Sigmoid colon (tissue), 7 donors: ENCODE measurements around the gene MYO1G. TPM values are rescaled to one million over a fixed set of nuclear protein-coding genes. Genes with fewer than 3 reads are reported as not detected.

Source experiments
- DNase-seq: peaks from one replicate; pipeline ENCODE4 v3.0.0-alpha.2; 2019
- H3K27ac ChIP-seq, 4 donors: fragments of 200-600 bp; sonication (generic); one replicate each; pipeline ENCODE4 v1.5.1; 2016 to 2019; ENCODE audit warnings: mild to moderate bottlenecking in 1 of 4
- H3K27me3 ChIP-seq, 3 donors: fragments of 200-600 bp; sonication (generic); one replicate each; pipeline ENCODE4 v1.5.1; 2019; ENCODE audit warnings: mild to moderate bottlenecking in 1 of 3
- H3K36me3 ChIP-seq, 4 donors: fragments of 200-600 bp; sonication (generic); one replicate each; pipeline ENCODE4 v1.5.1; 2016 to 2019
- H3K4me1 ChIP-seq, 4 donors: fragments of 200-600 bp; sonication (generic); one replicate each; pipeline ENCODE4 v1.5.1; 2017 to 2019
- H3K4me3 ChIP-seq, 4 donors: fragments of 200-600 bp; sonication (generic); one replicate each; pipeline ENCODE4 v1.5.1; 2017 to 2019; ENCODE audit warnings: mild to moderate bottlenecking in 2 of 4, moderate library complexity in 1 of 4
- H3K9me3 ChIP-seq, 4 donors: fragments of 200-600 bp in 3 of 4; sonication (generic) in 3 of 4; one replicate each; pipeline versions ENCODE4 v1.5.1 to v1.6.1; 2013 to 2019
- EP300 ChIP-seq, 4 donors: sonication (generic); formaldehyde crosslinking; IDR thresholded peaks; one replicate each; pipeline ENCODE4 v1.6.1; 2017; ENCODE audit warnings: antibody characterized with exemption in 4 of 4
- POLR2A ChIP-seq, 2 donors: fragments of 450-650 bp; IDR thresholded peaks; one replicate each; pipeline ENCODE4 v1.6.1; 2016; ENCODE audit warnings: antibody characterized with exemption in 2 of 2, mild to moderate bottlenecking in 2 of 2, moderate library complexity in 2 of 2
- POLR2AphosphoS5 ChIP-seq, 4 donors: sonication (generic); formaldehyde crosslinking; IDR thresholded peaks; one replicate each; pipeline ENCODE4 v1.6.1; 2017; ENCODE audit warnings: antibody characterized with exemption in 4 of 4
- WGBS, 2 donors: extraction: QIAGEN DNeasy Blood & Tissue Kit; methylation state at CpG; one replicate each; pipeline ENCODE4 v1.1.7; 2013; 5-methylcytosine and 5-hydroxymethylcytosine counted together
- intact Hi-C: fragments of 100-400 bp; cut with DNase I; formaldehyde crosslinking; loops from one replicate; pipeline ENCODE4 v1.15.1; 2023
- polyA plus RNA-seq, 3 donors: library from polyadenylated mRNA; stranded (reverse); fragments of 200-250 nt; gene quantifications; one replicate each; pipeline ENCODE4 v1.2.3, GENCODE V29; 2013
- total RNA-seq, 4 donors: library from RNA; depleted of rRNA; stranded (reverse); fragments of >200 nt; gene quantifications; one replicate each; pipeline ENCODE4 v1.1.0, GENCODE V29; 2016
- TF ChIP-seq, protein P1 (sequence below), 4 experiments: fragments of 450-650 bp in 3 of 4; fragments of 200-600 bp in 1 of 4; IDR thresholded peaks; one replicate each; pipeline ENCODE4 v1.5.1; 2016 to 2019; ENCODE audit warnings: antibody characterized with exemption in 4 of 4, mild to moderate bottlenecking in 3 of 4, moderate library complexity in 2 of 4
- donor health status: healthy with polysubstance abuse.
- donor health status: Bipolar disorder and iron deficiency.
- donor health status: healthy.

The MYO1G gene
- total and polyA plus RNA-seq, 7 donors = 1.1 to 19.5 (median 2.4) TPM

DNA sequence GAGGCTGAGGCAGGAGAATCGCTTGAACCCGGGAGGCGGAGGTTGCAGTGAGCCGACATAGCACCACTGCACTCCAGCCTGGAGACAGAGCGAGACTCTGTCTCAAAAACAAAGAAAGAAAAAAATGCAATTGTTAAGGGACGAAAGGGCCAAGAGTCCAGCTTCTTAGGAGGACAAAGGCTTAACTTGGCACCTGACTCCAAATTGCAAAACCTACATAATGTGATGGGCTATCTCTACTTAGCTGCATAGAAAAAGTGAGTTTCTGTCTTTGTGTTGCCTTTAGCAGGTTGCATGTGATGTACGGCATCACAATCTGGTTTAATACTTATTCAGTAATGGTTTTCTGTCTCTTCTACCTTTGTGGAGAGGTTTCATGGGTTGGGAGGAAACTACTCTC, 8.6 kb upstream of the MYO1G start:
- DNase-seq = no peak
- no peaks in the 10 kb centered on the region for H3K9me3 ChIP-seq
- 95 to 96% methylated on average over 7 of the region's 7 CpGs for WGBS, 2 donors
- H3K4me1 ChIP-seq = peaks cover 0 to 25% (median 16%) of the 10 kb centered on the region in 4 donors
- no peaks in the 10 kb centered on the region for H3K27me3 ChIP-seq
- peaks cover 0 to 31% (median 22%) of the 10 kb centered on the region in 4 donors for H3K36me3 ChIP-seq
- H3K4me3 ChIP-seq = peak overlapping the region in 1 of 4 donors; percentile 57
- peak overlapping the region in 3 of 4 donors; percentile 88 to 94 (median 93) for H3K27ac ChIP-seq
- intact Hi-C loops = loop anchor here (5.0 to 10.0 kb wide), 2 partner anchors 403 to 1405 kb away; partner anchors contain the start of genes STK17A and TMED4
- no peak for TF ChIP-seq POLR2A (IDR thresholded peaks at IDR 0.05)
- TF ChIP-seq, protein P1, sequence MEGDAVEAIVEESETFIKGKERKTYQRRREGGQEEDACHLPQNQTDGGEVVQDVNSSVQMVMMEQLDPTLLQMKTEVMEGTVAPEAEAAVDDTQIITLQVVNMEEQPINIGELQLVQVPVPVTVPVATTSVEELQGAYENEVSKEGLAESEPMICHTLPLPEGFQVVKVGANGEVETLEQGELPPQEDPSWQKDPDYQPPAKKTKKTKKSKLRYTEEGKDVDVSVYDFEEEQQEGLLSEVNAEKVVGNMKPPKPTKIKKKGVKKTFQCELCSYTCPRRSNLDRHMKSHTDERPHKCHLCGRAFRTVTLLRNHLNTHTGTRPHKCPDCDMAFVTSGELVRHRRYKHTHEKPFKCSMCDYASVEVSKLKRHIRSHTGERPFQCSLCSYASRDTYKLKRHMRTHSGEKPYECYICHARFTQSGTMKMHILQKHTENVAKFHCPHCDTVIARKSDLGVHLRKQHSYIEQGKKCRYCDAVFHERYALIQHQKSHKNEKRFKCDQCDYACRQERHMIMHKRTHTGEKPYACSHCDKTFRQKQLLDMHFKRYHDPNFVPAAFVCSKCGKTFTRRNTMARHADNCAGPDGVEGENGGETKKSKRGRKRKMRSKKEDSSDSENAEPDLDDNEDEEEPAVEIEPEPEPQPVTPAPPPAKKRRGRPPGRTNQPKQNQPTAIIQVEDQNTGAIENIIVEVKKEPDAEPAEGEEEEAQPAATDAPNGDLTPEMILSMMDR (IDR thresholded peaks at IDR 0.05) = no peak
- no peak for TF ChIP-seq EP300 (IDR thresholded peaks at IDR 0.05)
- no peak for TF ChIP-seq POLR2AphosphoS5 (IDR thresholded peaks at IDR 0.05)

GRCh38 chr7:44986218-44987053, 7.6 kb upstream of the MYO1G start:
- Histone ChIP-seq H3K27me3 (no peaks in the 10 kb centered on the region), H3K36me3 (peaks cover 0 to 42% (median 23%) of the 10 kb centered on the region in 4 donors), H3K9me3 (no peaks in the 10 kb centered on the region), H3K27ac (peak overlapping the region; percentile 88 to 94 (median 91)), H3K4me3 (peak overlapping the region; percentile 38 to 62 (median 55)), H3K4me1 (peaks cover 0 to 25% (median 16%) of the 10 kb centered on the region in 4 donors)
- WGBS, 2 donors = 0% methylated on average over 68 of the region's 68 CpGs
- TF ChIP-seq POLR2A (IDR thresholded peaks at IDR 0.05) = peak; percentile 91 to 93
- peak in 2 of 4 donors; percentile 1 to 10 for TF ChIP-seq EP300 (IDR thresholded peaks at IDR 0.05)
- TF ChIP-seq, protein P1 (IDR thresholded peaks at IDR 0.05) = no peak
- TF ChIP-seq POLR2AphosphoS5 (IDR thresholded peaks at IDR 0.05) = peak; percentile 96 to 98 (median 98)
- intact Hi-C loops = loop anchor here (1.0 to 10.0 kb wide), 4 partner anchors 13 to 1404 kb away; partner anchors contain the start of genes STK17A, TBRG4 and TMED4
- peak; percentile 96 for DNase-seq

GRCh38 chr7:44985900-44986217, 7.0 kb upstream of the MYO1G start:
- peak overlapping the region; percentile 88 to 94 (median 91) for H3K27ac ChIP-seq
- H3K4me1 ChIP-seq = peaks cover 0 to 26% (median 20%) of the 10 kb centered on the region in 4 donors
- H3K27me3 ChIP-seq = no peaks in the 10 kb centered on the region
- intact Hi-C loops = loop anchor here (1.0 to 10.0 kb wide), 4 partner anchors 13 to 1404 kb away; partner anchors contain the start of genes STK17A, TBRG4 and TMED4
- H3K9me3 ChIP-seq = no peaks in the 10 kb centered on the region
- no peak for TF ChIP-seq EP300 (IDR thresholded peaks at IDR 0.05)
- no peak for TF ChIP-seq POLR2AphosphoS5 (IDR thresholded peaks at IDR 0.05)
- TF ChIP-seq POLR2A (IDR thresholded peaks at IDR 0.05) = no peak
- TF ChIP-seq, protein P1 (IDR thresholded peaks at IDR 0.05) = no peak
- peaks cover 0 to 45% (median 23%) of the 10 kb centered on the region in 4 donors for H3K36me3 ChIP-seq
- no peak for DNase-seq
- 1 to 5% methylated on average over 8 of the region's 8 CpGs for WGBS, 2 donors
- peak overlapping the region; percentile 38 to 62 (median 55) for H3K4me3 ChIP-seq

DNA sequence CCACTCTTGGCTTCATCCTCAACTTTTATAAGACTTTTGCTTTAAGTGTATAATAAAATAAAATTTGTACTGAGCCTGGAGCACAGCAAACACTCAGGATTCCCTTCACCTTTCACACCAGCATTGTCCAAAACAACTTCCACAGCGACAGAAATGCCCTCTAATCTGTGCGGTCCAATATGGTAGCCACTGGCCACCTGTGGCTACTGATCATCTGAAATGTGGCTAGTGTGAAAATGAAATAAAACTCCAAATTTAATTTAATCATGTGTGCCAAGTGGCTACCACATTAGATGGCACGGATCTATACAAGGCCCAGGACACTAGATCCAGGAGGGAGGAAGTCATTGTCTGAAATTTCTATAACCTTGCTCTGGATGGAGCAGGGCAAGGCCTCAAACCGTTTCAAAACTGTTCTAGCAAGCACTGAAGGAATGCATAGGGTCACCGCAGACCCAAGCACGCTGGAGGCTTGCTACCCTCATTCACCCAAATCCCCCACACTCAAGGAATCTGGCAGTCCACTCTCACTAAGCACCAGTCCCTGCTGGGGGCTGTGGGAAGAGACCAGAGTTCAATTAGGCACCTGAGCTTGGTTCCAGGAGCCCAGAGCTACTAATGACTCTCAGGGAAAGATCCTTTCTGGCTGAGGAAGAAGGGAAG, 6.3 kb upstream of the MYO1G start:
- WGBS, 2 donors = 52 to 64% methylated on average over 6 of the region's 6 CpGs
- intact Hi-C loops = loop anchor here (5.0 to 10.0 kb wide), 2 partner anchors 400 to 1403 kb away; partner anchors contain the start of genes STK17A and TMED4

More for the DNA sequence above, 6.3 kb upstream of the MYO1G start:
- Histone ChIP-seq H3K9me3 (no peaks in the 10 kb centered on the region), H3K4me1 (peaks cover 0 to 33% (median 27%) of the 10 kb centered on the region in 4 donors), H3K4me3 (peak overlapping the region in 2 of 4 donors; percentile 53 to 57), H3K27me3 (no peaks in the 10 kb centered on the region), H3K27ac (peak overlapping the region; percentile 88 to 94 (median 91)), H3K36me3 (peaks cover 0 to 45% (median 23%) of the 10 kb centered on the region in 4 donors)
- DNase-seq = no peak
- TF ChIP-seq POLR2AphosphoS5 (IDR thresholded peaks at IDR 0.05) (no peak), EP300 (IDR thresholded peaks at IDR 0.05) (no peak)
